ENCODE results near the gene SMG6.
"Not testable (repeated sequence)": the region's sequence is repeated elsewhere in the genome, so short reads cannot be mapped to it uniquely, and the experiment has no call there.

SMG6 gene

DNA sequence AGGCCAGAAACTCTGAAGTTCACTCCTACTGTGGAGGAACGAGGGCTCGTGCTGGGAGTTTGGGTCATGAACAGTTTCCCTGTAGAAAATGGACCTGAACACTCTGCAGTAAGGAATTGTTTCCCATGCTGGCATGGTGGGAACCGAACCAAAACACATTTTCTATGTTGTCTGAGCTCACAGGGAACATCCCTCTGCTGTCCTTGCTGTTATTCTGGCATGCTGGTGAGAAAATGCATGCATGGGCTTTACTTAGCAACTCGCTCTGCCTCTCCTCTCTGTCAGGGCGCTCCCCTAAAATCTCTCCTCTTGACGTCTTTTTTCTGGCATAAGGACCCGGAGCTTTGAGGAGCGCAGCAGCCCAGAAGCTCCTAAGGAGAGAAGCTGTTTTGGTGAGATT, 283.9 kb downstream of the SMG6 start:
- no peak for DNase-seq

DNA sequence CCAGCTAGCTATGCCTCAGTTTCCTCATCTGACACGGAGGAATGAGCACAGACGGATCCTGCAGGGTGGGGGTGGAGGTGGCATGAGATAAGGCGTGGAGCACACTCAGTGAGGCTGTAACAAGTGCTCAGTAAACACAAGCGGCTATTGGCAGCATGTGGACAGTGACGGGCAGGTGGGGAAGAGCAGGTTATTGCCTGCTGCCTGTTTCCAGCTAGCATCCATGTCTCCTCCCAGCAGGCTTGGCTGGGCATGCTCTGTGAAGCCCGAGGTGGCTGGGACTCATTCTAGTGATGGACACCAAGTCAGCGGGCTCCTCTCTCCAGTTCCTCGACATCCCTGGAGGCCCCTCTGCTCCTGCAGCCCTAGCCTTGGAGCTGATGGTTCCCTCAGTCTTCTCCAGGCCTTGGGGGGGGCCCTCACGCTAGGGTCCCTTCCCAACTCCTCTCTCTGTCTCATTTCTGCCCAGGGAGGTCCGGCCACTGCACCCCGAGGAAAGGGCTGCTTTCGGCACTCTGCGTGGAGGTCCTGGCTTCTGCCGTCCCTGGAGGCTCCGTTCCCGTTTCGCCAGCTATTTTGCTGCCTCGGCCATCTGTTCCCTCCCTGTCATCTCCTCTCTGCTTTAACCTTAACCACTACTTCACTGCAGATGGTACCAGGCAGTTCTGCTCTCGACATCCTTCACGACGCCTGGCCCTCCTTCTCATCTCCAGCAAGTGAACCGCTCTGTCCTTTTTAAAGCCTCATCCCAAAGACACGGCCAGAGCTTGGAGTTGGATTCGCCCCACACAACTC, 284.7 kb downstream of the SMG6 start:
- DNase-seq, result no peak

DNA sequence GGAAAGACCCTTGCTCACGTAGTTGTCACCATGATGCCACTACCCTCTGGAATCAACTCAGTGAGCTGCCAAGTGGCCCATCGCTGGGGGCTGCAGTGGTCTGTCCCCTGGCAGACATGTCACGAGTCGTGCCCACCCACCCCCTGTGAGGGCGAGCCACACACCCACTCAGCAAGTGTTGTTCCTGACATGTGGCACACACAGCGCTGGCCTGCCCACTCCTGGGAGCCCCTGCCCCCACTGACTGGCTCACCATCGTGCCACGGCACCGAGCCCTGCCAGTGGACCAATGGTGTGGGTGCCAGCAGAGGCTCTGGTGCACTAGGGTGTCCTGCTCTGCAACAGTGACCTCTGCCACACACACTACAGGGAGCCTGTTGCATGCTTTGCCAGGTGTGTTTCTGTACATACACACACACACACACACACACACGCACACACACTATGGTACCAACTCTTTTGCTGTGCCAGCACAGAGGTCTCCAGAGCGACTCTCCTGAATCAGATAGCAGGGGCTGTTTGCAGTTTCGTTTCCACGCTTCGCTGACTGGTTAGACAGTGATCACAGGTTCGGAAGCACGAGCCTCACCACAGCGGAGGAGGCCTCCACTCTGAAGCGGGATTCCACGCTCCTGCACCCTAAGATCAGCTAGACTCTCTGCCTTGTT, 286.2 kb downstream of the SMG6 start:
- DNase-seq, result no peak

DNA sequence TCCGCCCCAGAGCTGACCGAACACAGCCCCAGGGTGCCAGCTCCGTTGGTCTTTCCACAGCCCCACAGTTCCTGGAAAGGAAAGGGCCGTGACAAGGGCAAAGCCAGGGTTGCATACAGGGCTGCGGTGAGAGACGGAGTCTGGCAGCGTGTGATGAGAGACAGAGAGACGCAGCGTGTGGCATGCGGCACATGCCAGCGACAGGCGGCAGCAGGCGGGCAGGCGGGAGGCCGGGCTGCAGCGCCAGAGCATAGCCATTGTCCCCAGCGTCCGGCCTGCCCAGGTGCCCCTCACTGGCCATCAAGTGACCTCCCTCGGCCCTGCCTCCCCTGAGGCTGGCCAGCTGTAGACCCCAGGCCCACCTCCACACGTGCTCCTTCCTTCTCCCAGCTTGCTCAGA, 287.1 kb downstream of the SMG6 start:
- no peak for DNase-seq

DNA sequence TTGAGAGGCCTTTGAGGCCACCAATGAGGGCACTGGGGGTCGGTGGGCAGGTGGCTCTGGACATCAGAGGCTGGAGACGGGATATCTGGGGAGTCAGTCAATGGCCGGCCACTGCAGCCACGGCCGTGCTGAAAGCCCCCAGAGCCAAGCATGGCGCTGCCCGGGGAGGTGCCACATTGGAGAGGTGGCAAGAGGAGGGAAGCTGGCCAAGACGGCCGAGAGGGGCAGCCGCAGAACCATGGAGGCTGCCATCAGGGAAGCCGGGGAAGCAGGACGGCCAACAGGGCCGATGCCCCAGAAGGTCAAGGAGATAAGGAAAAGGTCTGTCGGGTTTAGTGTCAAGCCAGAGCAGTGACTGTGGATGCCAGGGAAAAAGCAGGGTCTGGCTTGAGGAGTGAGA, 288.3 kb downstream of the SMG6 start:
- DNase-seq, result no peak

DNA sequence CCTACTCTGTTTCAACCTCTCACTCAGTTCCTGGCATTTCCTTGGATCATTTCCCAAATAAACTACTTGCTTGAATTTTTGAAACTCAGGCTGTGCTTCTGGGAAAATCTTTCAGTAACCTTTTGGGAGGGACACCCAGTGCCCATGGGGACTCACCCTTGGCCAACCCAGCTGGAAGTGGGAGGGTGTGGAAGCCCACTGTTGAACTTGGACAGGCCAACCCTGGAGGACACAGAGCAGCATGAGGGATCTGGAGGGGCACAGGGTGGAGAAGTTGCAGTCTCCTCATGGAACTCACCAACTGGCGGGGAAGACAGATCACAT, 289.6 kb downstream of the SMG6 start:
- no peak for DNase-seq

DNA sequence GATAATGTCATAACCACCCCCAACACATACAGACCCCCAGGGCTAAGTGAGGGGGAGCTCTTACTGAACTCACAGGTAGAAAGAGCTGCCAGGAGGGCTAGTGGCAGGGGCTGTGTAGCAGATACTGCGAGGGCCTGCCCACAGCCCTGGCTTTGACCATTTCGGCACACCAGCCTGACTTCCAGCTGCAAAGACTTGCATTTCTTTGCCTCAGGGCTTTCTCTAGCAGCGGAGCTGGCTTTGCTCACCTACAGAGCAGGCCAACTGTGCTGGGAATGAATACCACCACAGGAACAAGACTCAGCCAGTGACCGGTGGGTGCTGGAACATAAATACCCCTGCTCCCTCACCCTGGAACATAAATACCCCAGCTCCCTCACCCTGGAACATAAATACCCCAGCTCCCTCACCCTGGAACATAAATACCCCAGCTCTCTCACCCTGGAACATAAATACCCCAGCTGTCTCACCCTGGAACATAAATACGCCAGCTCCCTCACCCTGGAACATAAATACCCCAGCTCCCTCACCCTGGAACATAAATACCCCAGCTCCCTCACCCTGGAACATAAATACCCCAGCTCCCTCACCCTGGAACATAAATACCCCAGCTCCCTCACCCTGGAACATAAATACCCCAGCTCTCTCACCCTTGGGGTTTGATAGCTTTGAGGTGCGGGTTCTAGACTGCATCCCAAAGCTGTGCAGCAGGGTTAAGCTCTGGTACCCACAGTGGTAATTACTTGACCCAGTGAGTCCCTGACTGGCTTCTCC, 290.2 kb downstream of the SMG6 start:
- not testable (repeated sequence) for DNase-seq

DNA sequence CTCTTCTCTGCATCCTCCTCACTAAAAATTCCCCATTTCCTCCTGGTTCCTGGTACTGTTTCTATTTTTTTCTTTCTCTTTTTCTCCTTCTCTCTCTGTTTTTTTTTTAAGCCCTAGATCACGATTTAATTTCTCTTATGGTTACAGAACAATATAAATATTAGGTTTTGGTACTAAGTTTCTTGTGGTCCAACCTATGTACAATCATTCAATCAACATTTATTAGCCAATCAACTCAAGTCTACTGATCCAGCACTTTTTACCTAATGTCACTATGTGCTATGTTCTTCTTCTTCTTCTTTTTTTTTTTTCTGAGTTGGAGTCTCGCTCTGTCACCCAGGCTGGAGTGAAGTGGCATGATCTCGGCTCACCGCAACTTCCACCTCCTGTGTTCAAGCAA, 291.1 kb downstream of the SMG6 start:
- no peak for DNase-seq

DNA sequence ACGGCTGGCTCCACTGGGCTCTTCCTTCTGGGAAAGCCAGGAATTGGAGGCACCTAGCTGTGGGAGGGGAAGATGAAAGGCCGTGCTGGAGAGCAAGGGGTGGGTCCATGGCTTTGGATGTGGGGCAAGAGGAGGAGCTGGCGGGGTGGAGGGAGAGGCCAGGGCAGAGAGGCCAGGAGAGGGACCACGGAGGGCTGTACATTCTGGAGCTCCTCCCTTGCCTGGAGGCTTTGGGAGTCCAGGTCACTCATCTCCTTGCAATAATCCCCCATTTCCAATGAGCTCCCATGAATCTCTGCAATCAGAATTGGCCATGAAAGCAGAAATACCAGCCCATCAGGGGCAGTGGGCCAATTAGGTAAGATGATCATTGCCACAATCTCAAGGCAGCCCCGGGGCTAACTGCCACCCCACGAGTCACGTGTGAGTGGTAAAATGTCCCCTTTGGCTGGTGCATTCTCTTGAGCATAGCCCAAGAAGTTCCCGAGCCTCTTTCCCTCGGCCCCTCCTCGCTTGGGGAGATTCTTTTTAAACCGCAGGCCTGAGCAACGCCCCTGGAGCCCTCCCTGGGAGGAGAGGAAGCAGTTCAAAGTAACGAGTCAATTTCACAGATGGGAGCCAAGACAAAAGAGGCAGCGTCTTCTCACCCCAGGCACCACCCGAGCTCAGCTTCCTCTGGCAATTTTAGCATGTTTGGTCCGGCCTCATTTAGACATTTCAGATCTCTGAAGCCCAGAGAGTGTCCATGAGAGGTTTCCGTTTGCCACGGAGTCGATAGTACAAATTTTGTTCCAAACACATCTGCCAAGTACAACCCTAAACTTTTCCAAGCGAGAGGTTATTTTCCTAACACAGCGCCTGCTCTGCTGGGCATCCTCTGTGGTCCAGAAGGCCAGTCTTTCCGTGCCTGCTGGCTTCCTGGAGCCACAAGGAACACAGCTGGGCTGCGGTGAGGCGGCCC, 291.9 kb downstream of the SMG6 start:
- no peak for DNase-seq
